ENCODE measurements around the gene MOV10.
"Not testable (repeated sequence)": the region's sequence is repeated elsewhere in the genome, so short reads cannot be mapped to it uniquely, and the experiment has no call there.

Gene MOV10

GRCh38 chr1:112713466-112714312 is 39.2 kb downstream of the MOV10 start:
- peak; percentile 59 to 81 (median 74) for DNase-seq

GRCh38 chr1:112714313-112715263 is 40.1 kb downstream of the MOV10 start:
- peak in 1 of 4 experiments; percentile 52 for DNase-seq

- DNase-seq: peak; percentile 98 to 99 (median 98)
Observed at GRCh38 chr1:112715264-112716053, 41.0 kb downstream of the MOV10 start, which contains the start of gene PPM1J. Gene PPM1J, minus strand, starts transcription at chr1:112715332. Its CDS starts 31 bp downstream, at chr1:112715301.

GRCh38 chr1:112716133-112716720 is 41.8 kb downstream of the MOV10 start:
- DNase-seq: peak; percentile 91 to 95 (median 94)

GRCh38 chr1:112717263-112717873 is 42.9 kb downstream of the MOV10 start:
- no peak for DNase-seq

- peak; percentile 81 to 95 (median 86) for DNase-seq
Observed at GRCh38 chr1:112718691-112719418, 44.4 kb downstream of the MOV10 start.

GRCh38 chr1:112719706-112720105 is 45.2 kb downstream of the MOV10 start:
- DNase-seq: no peak

GRCh38 chr1:112720800-112721199 is 46.3 kb downstream of the MOV10 start:
- peak; percentile 67 to 87 (median 84) for DNase-seq

- DNase-seq: not testable (repeated sequence)
Observed at GRCh38 chr1:112721294-112721693, 46.8 kb downstream of the MOV10 start.

- DNase-seq: no peak
Observed at GRCh38 chr1:112721966-112722524, 47.6 kb downstream of the MOV10 start.

GRCh38 chr1:112722601-112723510 is 48.4 kb downstream of the MOV10 start:
- DNase-seq: peak; percentile 85 to 94 (median 89)

- no peak for DNase-seq
Observed at GRCh38 chr1:112723511-112723839, 49.0 kb downstream of the MOV10 start.

GRCh38 chr1:112724240-112724639 is 49.8 kb downstream of the MOV10 start:
- not testable (repeated sequence) for DNase-seq

- peak in 1 of 4 experiments; percentile 43 for DNase-seq
Observed at GRCh38 chr1:112727716-112728115, 53.3 kb downstream of the MOV10 start.

- not testable (repeated sequence) for DNase-seq
Observed at GRCh38 chr1:112728306-112728971, 54.0 kb downstream of the MOV10 start.

- DNase-seq: not testable (repeated sequence)
Observed at GRCh38 chr1:112729011-112729410, 54.6 kb downstream of the MOV10 start.

GRCh38 chr1:112729909-112730308 is 55.5 kb downstream of the MOV10 start:
- DNase-seq: no peak

GRCh38 chr1:112731451-112731850 is 57.0 kb downstream of the MOV10 start:
- no peak for DNase-seq

- DNase-seq: peak; percentile 31 to 74 (median 36)
Observed at GRCh38 chr1:112735752-112736151, 61.3 kb downstream of the MOV10 start.

Measured in suppressor macrophage (primary cell).